NCI-H510A treated with DMSO at 0.1 percent for 48 hours (cell line): ENCODE data around the gene C10orf67.

ENCODE experiments used
- DNase-seq: peaks from one replicate; lab custom pipeline; 2025; lab: John Stamatoyannopoulos, UW

Gene C10orf67

DNA sequence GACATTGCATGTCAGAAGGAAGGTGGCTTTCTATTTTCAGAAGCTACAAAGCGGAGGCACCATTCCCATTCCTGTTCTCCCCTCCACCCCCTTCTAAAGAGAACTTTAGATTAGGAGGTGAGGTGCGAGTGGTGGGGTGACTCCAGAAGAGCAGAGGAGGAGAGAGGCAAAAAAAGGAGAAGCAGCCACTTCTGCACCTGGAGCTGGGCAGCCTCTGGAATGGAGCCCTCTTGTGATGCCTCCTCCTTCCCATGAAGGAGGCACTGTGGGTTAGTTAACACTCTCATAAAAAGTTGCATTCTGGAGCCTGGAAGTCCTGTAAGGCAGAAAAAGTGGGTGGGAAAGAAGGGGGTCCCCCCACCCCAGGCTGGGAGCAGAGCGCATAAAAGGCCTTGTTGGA is 147.7 kb downstream of the C10orf67 start:
- DNase-seq, result no peak

DNA sequence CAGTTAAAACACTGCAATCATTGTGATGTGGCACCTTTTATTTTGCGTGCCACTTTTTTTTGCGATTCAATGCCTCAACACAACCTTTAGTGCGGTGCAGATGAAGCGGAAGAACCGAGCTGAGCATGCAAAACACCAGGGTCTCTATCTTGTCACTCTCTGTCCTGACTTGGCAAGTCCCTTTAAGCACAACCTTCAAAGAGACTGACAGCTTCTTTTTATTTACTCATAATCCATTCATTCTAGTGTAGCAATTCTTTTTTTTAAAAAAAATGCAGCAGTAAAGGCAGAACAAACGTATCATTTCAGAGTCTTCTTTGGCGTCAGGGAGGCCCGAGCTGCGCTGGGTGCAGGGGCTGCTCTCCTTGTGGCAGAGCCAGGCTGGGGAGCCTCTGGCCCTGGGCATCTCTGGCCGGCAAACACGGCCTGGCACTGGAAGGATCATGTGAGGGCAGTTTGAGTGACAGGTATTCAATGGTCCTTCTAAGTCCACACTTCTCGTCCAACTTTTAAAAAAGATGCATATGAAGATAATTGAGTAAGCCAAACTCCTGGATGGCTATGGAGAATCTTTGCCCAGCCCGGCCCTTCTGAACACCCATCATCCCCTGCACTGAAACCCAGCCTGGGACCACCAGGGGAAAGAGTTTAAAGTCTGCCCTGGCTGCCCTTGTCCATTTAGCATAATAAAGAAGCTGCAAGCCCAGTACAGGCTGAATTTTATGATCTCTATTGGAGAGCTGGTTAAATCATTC is 148.6 kb downstream of the C10orf67 start:
- no peak for DNase-seq

DNA sequence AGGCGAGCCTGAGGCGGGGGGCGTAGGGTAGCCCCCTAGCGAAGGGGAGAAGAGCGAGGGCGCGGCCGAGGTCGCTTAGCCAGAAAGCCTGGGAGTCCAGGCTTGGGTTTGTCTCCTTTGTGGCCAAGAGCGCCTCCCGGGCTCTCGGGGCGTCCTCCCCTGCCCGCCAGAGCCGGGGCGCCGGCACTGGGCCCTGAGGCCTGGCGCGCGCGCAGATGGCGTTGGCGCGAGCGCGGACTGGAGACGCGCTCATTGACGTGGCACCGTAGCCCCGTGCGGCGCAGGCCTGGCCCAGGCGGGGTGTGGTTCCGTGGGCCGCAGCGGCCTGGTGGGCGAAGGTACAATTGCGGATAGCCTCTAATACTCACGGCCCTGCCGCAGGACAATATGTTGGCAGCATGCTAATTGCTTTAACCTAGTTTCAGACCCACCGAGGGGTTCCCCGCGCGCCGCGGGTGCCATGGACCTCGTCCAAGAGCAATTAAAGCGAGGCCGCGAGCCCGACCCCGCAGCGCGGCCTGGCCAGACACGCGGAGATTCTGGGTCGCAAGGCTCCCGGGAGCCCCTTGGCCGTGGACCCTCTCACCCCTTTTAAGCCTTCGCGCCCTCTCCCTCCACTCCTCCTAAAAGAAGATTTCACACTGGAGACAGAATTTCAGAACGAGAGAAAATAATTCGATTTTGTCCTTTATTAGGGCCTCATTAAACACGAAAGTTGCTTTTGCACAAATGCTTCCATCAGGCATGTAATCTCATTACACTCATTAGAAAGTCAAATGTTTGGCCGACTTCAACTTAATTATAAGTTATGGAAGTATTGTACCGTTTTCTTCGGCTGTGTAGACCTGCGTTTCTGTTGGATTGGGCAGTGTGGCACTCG is 149.4 kb downstream of the C10orf67 start:
- DNase-seq, result no peak

DNA sequence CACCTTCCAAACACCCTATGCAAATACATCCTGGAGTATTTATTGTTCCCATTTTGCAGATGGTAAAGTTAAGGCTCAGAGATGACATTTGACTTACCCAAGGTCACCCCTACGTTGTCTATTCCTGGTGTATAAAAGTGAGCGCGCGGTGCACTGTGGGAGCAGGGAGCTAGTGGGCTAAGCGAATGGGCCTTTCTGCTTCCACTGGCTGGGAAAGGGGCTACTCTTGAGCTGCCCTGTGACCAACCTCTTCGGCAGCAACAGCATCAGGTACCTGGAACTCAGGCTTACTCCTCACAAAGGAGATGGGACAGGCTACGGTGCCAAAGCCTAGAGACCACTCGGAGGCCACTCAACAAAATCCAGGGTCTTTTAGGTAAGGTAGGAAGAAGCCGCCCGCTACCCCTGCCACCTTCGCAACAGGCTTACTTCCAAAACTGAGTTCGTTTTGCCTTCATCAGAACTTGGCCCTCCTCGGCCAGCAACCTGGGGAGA is 150.1 kb downstream of the C10orf67 start:
- no peak for DNase-seq

DNA sequence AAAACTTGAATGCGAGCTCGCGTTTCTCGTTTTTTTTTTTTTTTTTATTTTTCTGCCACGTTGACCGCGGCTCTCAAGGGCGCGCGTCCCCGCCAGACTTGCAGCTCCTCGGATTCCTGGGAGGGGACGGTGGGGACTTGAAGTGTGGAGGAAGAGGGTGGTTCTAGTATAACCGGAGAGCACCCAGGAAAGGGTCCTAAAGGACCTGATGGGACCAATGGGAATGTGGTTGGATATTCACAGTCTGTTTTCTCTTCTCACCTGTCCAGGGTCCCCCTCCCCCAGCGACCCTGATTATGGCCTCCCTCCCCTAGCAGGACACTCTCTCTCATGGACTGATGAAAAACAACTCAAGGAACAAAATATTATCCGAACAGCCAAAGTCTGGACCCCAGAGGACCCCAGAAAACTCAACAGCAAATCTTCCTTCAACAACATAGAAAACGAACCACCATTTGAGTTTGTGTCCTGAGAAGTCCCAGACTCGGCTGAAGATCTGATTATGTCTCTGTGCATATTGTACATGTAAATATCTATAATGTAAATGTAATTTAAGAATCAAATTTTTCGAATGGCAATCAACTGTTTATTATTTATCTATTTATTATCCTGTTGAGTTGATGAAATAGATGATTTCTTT is 151.0 kb downstream of the C10orf67 start:
- no peak for DNase-seq

DNA sequence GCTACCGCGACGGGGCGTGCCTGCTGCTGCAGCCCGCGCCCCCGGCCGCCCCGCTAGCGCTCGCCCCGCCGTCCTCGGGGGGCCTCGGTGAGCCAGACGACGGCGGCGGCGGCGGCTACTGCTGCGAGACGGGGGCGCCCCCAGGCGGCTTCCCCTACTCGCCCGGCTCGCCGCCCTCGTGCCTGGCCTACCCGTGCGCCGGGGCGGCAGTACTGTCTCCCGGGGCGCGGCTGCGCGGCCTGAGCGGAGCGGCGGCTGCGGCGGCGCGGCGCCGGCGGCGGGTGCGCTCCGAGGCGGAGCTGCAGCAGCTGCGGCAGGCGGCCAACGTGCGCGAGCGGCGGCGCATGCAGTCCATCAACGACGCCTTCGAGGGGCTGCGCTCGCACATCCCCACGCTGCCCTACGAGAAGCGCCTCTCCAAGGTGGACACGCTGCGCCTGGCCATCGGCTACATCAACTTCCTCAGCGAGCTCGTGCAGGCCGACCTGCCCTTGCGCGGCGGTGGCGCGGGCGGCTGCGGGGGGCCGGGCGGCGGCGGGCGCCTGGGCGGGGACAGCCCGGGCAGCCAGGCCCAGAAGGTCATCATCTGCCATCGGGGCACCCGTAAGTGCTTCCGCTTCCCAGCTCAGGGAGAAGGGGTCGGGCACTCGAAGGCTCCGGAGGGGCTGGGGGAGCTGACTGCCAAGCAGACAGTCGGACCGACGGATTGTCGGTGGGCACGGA is 151.7 kb downstream of the C10orf67 start:
- DNase-seq, result no peak

DNA sequence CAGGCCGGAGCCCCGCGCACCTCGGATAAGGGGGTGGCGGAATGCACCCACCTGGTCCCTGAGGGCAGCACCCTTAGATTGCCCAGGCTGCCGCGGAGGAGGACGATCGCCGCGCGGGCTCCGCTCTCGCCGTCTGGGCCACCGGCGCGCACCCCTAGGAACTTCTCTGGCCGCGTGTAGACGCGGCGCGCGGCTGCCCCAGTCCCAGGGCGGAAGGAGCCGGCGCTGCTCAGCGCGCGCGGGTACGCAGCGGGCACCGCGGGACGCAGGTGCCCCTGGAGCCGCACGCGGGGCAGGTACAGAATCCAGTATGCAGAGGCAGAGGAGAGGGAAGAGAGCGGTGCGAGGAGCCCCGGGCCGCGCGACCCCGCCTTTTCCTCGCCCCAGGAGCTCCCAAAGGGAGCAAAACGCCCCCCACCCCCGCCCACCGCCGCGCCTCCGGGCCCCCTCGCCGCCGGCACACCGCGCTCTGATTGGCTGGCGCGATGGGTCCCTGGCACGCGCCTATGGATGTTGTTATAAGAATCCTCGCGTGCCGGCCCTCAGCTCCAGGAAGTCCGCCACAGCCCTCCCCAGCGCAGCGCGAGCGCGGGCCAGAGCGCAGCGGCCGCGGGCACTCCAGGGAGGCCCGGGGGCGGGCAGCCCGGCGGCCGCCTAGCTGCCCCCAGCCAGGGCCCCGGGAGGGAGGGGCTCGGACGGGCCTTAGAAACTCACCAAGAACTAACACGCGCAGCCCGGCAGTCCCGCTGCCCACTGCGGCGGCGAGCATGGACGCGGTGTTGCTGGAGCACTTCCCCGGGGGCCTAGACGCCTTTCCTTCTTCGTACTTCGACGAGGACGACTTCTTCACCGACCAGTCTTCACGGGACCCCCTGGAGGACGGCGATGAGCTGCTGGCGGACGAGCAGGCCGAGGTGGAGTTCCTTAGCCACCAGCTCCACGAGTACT is 152.6 kb downstream of the C10orf67 start, which contains the start of gene PTF1A:
TSS of gene PTF1A (plus strand) at position 549 of the 948 bp plus-strand sequence. CDS start at position 768, 219 bp downstream.
- DNase-seq, result no peak

DNA sequence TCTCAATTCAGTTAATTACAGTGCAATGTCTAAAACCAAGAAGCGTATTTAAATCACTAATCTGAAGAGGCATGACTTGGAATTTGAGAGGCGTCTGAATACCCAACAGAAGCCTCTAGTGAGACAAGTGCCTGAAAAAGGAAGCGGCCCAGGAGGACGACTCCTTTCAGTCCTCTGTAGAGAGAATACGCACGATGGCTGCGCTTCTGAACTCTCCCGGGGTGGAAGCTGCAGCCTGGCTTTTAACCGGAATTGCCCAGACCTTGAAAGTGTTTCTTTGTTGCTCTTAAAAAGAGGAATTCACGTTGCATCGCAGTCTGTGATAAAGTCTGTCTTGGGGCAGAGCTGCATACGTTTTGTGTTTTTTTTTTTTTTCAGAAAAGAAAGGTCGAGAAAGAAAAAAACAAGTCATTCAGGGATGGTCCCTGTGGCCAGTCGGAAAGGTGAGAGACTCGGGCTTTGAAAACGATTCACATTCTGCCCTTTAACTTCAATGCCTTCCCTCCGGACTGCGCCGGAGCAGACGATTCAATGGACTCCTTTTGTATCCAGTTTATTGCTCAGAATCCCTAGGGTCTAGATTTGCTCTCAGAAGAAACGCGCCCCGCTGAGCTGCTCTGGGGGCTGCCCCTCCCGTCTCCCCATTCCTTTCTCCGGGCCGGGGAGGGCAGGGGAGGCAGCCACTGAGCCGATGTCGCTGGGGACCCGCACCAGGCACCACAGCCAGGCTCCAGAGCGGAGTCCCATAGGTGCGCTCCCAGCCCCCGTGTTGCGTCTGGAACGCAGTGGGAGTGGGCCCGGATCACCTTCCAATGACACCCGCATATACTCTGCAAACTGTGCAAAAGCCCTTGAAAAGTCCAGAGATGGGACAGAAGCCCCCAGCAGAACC is 153.5 kb downstream of the C10orf67 start:
- DNase-seq, result no peak

DNA sequence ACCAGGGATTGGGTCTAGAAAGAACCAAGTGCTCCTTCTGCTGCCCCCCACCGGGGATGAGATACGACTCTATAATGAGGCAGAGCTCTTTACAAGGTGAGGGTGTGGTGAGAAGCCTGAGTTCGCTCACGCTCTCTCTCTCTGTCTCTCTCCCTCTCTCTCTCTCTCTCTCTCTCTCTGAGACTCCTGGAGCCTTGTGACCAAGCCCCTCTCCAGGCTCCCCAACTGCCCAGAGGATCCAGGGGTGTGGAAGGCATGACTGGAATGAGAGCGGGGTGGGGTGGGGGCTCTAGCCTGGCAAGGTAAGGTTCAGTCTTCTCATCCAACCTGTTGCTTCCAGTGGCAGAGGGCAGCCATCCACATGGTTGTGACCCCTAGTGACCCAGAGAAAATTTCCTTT is 155.6 kb downstream of the C10orf67 start:
- no peak for DNase-seq

DNA sequence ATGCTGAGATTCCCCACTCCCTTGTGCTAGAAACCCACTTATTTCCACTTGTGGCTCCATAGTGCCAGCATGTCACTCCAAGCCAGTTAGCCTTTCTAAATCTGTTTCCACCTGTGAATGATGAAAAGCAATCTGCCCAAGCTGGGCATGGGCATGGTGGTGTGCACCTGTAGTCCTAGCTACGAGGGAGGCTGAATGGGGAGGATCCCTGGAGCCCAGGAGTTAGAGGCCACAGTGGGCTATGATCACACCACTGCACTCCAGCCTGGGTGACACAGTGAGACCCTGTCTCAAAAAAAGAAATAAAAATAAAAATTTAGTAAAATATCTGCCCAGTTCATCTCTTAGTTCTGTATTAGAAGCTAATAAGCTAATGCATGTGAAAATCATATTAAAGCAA is 157.4 kb downstream of the C10orf67 start:
- DNase-seq, result no peak

DNA sequence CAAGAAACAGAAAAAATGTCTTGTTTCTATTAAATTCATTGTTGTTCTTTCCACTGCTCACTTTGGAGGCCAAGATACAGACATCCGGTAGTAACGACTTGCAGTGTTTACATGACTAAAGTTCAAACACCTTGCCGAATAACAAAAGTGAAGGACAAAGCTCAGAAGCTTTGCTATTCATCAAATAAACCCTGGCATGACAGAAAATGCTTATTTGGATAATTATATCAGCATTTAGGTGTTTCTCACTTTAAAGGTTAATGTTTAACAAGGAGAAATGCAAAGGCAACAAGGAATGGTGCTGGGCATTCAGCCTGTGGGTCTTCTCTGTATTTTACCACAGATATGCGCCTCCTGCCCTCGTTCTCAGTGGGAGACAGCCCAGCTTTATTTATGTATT is 157.9 kb downstream of the C10orf67 start:
- no peak for DNase-seq

DNA sequence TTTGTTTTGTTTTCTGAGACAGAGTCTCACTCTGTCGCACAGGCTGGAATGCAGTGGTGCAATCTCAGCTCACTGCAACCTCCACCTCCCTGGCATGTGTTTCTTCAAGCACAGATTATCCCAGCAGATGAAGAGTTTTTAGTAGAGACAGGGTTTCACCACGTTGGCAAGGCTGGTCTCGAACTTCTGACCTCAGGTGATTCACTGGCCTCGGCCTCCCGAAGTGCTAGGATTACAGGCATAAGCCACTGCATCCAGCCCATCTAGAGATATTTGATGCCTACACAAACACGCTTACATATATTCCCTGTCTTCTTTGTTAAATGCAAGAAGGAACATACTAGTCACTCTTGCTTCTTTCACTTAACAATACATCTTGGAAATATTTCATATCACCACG is 158.4 kb downstream of the C10orf67 start:
- DNase-seq, result no peak

DNA sequence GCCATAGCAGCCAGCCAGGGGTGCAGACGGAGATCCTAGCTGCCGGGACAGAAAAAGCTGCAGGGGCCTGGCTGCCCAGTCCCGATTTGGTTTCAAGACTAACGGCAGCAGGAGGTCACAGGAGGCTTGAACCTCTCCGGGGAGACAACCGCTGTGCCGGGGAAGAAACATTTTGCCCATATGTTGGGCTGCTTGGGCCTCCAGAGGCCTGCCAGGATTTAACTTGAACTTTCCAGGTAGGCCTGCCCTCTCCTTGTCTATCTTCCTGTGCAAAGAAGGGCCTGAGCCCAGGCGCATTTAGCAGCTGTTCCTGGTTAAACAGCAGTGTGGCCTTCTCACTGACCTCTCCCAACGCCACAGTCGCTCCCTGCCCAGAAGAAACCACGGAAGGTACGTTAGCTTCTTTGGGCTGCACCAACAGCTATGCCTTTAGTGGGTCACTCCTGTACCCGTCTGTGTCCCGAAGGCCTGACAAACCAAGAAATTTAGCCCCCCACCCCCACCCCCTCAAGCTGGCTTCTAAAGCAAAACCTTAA is 169.6 kb downstream of the C10orf67 start:
- DNase-seq, result no peak

DNA sequence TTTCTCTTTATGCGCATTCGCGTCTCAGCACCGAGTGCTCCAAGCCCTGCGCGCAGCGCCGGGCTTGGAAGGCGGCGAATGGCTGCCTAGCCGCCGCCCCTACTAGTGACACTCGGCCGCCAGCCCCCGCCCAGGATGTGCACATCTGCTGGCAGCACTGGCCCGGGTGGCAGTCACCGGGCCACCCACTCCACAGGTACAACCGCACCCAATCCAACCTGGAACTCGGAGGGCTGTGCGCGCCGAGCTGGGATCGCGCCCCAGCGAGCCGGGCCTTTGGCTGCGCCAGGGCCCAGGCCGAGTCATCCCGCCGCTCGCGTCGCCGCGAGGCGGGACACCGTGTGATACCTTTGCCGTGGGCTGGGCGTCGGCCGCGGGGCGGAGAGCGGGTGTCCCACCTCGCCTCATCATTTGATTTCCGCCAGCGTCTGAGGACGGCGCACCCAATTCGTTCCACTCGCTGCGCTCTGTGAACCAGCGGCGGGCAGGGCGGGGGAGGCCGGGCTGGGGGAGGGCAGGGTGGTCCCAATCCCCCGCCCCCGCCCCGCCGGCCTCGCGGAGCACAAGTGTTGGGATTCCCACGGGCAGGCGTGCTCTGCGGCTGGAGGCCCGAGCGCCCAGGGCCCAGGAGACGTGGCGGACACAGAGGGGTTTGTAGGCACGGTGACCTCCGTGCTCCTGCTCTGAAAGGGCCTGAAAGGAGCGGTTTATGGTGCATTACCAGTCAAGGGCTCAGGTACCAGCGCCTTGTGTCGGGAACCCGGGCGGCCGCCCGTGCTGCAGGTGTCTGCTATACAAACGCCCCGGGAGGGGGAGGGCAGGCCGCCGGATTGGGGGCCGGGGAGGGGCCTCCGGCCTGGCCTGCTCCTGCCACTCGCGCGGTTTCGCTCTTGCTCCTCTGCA is 170.3 kb downstream of the C10orf67 start:
- no peak for DNase-seq

DNA sequence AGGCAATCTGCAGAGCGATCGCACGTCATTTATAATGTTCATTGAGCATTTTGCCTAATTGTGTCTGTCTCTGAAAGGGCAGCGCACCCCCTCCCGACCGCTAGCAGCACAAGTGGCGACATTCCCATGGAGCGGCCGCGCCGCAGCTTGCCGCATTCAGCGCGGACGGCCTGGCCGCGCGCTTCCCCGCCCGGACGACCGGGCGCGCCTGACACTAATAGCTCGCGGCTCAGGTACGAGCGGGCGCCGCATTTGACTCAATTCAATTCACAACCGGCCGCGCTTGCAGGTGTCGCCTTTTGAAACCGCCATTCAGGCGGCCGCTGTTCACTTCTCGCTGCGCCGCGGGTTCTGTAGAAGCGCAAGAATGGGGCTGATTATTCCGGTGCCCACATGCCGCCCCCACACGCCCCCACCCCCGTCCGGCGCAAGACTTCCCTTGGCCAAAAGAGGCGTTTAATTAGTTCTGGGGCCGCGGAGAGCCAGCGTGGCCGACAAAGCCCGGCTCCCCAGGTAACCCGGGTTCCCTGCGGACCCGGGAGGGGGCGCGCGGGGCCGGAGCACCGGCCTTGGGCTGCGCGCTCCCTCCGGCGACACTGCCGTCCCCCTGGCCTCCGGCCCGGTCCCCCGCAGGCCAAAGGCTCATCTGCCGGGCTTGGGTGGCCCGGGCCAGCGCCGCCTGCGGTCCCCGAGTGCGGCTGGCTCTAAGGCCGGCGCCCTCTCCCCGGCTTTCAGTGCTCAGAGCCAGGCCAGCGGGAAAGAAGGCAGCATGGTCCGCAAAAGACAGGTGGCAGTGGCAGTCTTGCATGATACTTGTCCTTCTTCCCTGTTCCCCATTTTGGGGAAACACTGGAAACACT is 171.2 kb downstream of the C10orf67 start:
- no peak for DNase-seq

DNA sequence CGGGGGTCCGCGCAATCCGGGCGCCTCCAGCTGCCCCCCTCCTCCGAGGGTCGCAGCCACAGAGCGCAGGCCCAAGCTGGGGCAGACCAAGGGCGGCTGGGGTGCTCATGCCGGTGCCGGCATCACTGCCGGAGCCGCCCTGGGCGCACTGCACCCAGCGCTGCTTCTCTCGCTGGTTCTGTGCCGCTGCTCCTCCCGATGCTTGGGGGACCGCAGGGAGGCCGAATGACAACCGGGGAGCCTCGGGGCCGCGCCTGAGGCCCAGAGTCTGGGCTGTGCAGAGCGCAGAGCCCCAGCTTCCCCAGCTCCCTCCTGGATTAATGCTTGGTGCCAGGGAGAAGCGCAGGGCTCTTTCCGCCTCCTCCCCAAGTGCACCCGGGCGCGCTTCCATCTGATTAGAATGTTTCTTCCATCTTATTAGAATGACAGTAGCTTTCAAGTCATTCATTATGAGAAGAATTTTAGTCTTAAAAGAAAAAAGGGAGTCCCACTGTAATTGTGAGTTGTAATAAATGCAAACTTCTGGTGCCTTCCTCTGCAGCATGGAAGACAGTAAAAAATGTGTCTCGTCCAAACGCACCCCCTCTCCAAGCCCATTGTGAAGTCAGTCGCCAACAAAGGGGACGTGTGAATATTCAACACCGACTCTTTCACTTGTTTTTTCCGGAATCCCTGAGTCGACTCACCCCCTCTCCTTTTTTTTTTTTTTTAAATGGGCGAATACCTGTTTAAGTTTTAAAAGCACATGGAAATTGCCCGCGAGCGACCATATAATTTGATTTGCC is 172.0 kb downstream of the C10orf67 start:
- DNase-seq, result no peak
